Stimulated activated CD8-positive, alpha-beta memory T cell treated with anti-CD3 and anti-CD28 coated beads, Interleukin-15, amount 100 ng/mL, for 48 hours (primary cell): Measurements from ENCODE around the gene KIF16B.
A peak's percentile ranks its signal among the peaks of the same experiment; 100 is the strongest.
"Not testable (repeated sequence)": the region's sequence is repeated elsewhere in the genome, so short reads cannot be mapped to it uniquely, and the experiment has no call there.

Source experiments
- DNase-seq, 2 donors: peaks; one replicate each; pipeline ENCODE4 v3.0.0-alpha.2; 2020; ENCODE audit warnings: low read depth in 2 of 2

The KIF16B gene, protein sequence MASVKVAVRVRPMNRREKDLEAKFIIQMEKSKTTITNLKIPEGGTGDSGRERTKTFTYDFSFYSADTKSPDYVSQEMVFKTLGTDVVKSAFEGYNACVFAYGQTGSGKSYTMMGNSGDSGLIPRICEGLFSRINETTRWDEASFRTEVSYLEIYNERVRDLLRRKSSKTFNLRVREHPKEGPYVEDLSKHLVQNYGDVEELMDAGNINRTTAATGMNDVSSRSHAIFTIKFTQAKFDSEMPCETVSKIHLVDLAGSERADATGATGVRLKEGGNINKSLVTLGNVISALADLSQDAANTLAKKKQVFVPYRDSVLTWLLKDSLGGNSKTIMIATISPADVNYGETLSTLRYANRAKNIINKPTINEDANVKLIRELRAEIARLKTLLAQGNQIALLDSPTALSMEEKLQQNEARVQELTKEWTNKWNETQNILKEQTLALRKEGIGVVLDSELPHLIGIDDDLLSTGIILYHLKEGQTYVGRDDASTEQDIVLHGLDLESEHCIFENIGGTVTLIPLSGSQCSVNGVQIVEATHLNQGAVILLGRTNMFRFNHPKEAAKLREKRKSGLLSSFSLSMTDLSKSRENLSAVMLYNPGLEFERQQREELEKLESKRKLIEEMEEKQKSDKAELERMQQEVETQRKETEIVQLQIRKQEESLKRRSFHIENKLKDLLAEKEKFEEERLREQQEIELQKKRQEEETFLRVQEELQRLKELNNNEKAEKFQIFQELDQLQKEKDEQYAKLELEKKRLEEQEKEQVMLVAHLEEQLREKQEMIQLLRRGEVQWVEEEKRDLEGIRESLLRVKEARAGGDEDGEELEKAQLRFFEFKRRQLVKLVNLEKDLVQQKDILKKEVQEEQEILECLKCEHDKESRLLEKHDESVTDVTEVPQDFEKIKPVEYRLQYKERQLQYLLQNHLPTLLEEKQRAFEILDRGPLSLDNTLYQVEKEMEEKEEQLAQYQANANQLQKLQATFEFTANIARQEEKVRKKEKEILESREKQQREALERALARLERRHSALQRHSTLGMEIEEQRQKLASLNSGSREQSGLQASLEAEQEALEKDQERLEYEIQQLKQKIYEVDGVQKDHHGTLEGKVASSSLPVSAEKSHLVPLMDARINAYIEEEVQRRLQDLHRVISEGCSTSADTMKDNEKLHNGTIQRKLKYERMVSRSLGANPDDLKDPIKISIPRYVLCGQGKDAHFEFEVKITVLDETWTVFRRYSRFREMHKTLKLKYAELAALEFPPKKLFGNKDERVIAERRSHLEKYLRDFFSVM (N-terminal part only)

DNA sequence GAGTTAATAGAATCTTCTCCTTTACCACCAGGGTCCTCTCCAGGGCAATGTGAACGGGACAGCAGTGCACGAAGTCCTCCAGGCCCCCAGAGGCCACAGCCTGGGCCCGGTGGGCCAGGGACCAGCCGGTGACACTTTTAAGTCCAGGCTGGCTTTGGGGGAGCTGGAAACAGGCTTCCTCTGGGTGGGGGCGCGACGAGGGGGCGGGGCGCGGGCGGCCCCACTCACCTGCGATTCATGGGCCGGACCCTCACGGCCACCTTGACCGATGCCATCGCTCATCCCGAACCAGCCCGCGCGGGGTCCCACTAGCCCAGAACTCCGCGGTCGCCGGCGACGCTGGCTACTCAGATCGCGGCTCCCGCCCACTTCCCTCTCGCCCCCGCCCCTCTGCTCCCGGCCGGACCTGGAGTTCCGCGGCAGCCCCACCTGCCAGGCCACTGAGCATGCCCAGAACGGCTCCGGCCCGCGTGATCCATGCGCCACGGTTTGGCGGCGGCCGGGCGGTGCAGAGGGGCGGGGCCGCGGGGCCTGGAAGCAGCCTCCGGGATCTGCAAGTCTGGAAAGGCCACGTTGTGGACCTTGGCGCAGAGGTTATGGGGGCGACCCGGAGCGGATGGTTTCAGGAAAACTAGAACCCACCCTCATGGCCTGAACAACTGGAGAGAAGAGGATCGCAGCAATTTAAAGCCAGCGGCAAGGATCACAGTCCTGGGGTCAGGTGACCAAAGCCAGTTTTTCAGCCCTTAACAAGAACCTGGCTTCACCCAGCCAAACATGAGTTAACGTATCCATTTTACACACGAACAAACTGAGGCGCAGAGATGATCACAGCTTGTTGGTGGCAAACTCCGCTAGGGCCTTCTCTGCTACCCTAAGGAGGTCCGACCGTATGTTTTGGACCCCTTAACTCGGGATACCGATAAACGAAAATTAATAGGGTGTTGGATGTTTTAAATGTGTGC, at the start of gene KIF16B:
KIF16B (minus strand) TSS at position 448 of the 965 bp plus-strand sequence; CDS start at position 275, 173 bp downstream.
- DNase-seq, result peak; percentile 79 to 80

GRCh38 chr20:16622501-16622900, 49.3 kb upstream of the KIF16B start:
- DNase-seq, result no peak

DNA sequence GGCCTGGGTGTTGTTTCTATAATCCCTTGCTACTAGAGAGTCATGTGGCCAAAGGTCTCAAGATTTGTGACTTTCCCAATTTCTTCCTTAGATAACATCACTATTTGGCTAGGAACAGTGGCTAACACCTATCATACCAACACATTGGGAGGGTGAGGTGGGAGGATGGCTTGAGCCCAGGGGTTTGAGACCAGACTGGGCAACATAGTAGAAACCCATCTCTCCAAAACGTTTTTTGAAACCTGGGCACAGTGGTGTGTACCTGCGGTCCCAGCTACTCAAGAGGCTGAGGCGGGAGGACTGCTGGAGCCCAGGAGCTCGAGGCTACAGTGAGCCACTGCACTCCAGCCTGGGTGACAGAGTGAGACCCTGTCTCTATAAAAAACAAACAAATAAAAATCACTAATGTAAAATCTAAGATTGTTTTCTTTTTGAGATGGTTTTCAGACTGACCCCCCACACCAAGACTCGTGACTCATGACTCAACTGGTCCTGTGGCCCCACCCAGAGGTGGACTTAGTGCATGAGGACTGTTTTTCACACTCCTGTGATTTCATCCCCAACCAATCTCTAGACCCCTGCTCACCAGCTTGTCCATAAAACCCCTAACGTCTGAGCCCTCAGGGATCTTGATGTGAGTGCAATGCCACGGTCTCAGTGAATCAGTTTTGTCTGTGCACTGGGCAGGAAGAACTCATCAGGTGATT, 48.3 kb upstream of the KIF16B start:
- DNase-seq, result no peak

DNA sequence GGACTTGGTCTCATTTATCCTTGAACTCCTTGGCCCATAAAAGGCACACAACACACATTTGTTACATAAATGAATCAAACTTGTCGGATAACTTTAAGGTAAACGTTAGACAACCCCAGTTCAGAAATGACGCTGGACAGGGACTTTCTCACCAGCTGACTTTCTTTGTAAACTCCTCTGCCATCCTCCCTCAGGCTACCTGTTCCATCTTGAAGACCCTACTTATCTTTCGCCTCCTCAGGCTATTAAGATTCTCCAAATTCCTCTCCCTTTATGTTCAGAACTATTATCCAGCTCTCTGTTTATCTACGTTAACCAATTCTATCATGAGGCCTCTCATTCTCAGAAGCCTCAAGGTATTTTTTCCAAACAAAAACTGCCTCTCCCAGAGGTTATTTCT, 47.7 kb upstream of the KIF16B start:
- DNase-seq, result no peak

- no peak for DNase-seq
Observed at GRCh38 chr20:16619953-16620352, 46.7 kb upstream of the KIF16B start.

GRCh38 chr20:16617056-16617455, 43.8 kb upstream of the KIF16B start:
- no peak for DNase-seq

GRCh38 chr20:16616317-16616716, 43.1 kb upstream of the KIF16B start:
- no peak for DNase-seq

GRCh38 chr20:16615199-16615598, 42.0 kb upstream of the KIF16B start:
- DNase-seq, result no peak

- DNase-seq, result no peak
Observed at GRCh38 chr20:16613954-16614353, 40.7 kb upstream of the KIF16B start.

- no peak for DNase-seq
Observed at GRCh38 chr20:16612706-16613105, 39.5 kb upstream of the KIF16B start.

GRCh38 chr20:16611817-16612216, 38.6 kb upstream of the KIF16B start:
- no peak for DNase-seq

GRCh38 chr20:16609066-16609465, 35.8 kb upstream of the KIF16B start:
- DNase-seq, result no peak

DNA sequence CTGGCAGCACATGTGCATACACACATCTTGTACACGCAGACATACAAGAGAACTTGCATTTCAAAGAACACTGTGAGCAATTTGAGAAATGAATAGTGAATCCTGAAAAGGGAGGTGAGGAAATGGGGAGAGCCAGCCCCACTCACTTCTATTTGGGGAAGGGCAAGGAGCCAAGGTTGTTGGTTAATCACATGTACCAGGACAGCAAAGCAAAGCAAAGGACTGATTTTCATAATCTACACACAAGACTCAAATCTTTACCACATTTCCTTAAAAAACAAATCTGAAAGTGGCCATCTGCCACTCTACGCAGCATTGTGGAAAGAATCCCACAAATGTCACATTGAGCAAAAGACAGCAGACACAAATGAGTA, 35.0 kb upstream of the KIF16B start:
- no peak for DNase-seq

GRCh38 chr20:16607364-16608276, 34.4 kb upstream of the KIF16B start:
- no peak for DNase-seq

- no peak for DNase-seq
Observed at GRCh38 chr20:16606468-16607070, 33.3 kb upstream of the KIF16B start.

DNA sequence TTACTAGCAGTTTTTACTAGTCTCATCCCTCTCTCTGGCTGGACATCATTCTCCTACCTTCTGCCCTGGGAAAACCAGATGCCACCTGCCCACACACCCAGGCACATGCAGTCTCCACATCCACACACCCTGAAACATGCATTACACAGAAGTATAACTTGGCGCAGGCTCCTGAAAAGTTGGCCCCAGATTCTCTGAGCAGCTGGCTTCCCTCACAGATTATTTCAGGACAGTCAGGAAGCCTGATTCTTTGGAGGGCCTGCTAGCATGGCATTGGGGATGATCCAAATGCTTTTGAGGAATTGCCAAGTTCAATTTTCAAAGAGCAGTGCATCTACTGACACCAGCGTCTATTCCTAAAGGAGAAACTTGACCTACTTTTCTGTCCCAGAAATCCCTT, 27.8 kb upstream of the KIF16B start:
- no peak for DNase-seq

DNA sequence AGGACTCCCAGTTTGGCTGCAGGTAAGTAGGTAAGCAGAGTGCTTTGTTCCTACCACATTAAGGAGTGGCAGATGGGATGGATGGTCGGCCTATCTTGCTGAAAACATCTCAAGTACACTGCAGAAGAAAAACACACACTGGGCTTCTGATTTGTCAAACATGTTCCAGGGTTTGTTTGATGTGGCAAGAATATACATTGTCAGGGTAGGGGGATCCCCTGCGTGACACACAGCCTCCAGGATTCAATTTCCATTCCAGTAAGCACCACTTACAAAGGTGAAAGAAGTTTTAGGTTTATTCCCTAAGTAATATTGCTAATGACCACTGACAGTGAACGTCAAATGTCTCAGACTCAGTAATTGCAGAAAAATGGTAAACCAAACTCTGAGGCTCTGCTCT, 26.0 kb upstream of the KIF16B start:
- no peak for DNase-seq

DNA sequence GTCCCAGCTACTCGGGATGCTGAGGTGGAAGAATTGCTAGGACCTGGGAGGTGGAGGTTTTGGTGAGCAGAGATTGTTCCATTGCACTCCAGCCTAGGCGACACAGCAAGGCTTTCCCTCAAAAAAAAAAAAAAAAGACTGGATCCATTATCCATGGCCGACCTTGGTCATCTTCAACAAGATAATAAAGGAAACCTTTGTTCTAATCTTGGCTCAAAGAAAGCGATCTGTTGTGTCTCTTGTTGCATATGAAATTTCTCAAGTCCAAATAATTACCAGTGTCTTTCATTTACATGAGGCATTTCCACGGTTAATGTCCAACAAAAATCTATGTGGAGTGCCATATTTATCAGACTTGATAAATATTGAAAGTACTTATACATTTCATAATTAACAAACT, 23.7 kb upstream of the KIF16B start:
- DNase-seq, result no peak

- DNase-seq, result not testable (repeated sequence)
Observed at GRCh38 chr20:16596404-16596803, 23.2 kb upstream of the KIF16B start.
